ENCODE data around the gene ZNF689. TPM values are rescaled to one million over a fixed set of nuclear protein-coding genes. Genes with fewer than 3 reads are reported as not detected.
A peak's percentile ranks its signal among the peaks of the same experiment; 100 is the strongest.

ZNF689 gene

GRCh38 chr16:30554557-30555314, 55.5 kb downstream of the ZNF689 start:
- H3K79me1 ChIP-seq (replicated peaks; ENCODE audit: low read length, poor library complexity, severe bottlenecking): peaks cover 27% of the 10 kb centered on the region
- H3K4me2 ChIP-seq (ENCODE audit: low read length, poor library complexity, severe bottlenecking): no peak overlapping the region
- no peak overlapping the region for H4K8ac ChIP-seq (ENCODE audit: low read length)
- no peak overlapping the region for H3K14ac ChIP-seq (ENCODE audit: low read length in 2 of 2)
- WGBS: 98% methylated on average over 18 of the region's 18 CpGs
- H2BK12ac ChIP-seq (ENCODE audit: low read length in 2 of 2): no peak overlapping the region
- peaks cover 27 to 30% of the 10 kb centered on the region in 2 experiments for H3K36me3 ChIP-seq (ENCODE audit: control insufficient read depth in 1 of 2, insufficient read depth in 2 of 2, low read depth in 1 of 2, low read length in 2 of 2)
- no peak overlapping the region for H2AK5ac ChIP-seq (ENCODE audit: low read length, severe bottlenecking)
- no peak overlapping the region for H3K23ac ChIP-seq (ENCODE audit: low read length in 2 of 2)
- no peak overlapping the region for H4K91ac ChIP-seq (ENCODE audit: low read length)
- H3K9me3 ChIP-seq (ENCODE audit: control insufficient read depth, low read length): no peaks in the 10 kb centered on the region
- no peak overlapping the region for H2BK15ac ChIP-seq (ENCODE audit: low read depth, poor library complexity, severe bottlenecking)
- no peak overlapping the region for H3K4me3 ChIP-seq (ENCODE audit: insufficient read depth in 1 of 2, low read depth in 1 of 2, low read length in 2 of 2)
- H3K27ac ChIP-seq (ENCODE audit: low read length, poor library complexity, severe bottlenecking): no peak overlapping the region
- no peak overlapping the region for H2BK120ac ChIP-seq (ENCODE audit: low read depth, low read length)
- no peak overlapping the region for H2BK5ac ChIP-seq (ENCODE audit: low read depth, low read length, poor library complexity, severe bottlenecking)
- H3K18ac ChIP-seq (ENCODE audit: low read depth in 1 of 2, low read length in 2 of 2): no peak overlapping the region
- H3K4ac ChIP-seq (ENCODE audit: low read depth in 1 of 2, low read length in 2 of 2): no peak overlapping the region
- H3K9ac ChIP-seq (ENCODE audit: low read length): no peak overlapping the region
- H3K27me3 ChIP-seq (ENCODE audit: control insufficient read depth in 1 of 2, insufficient read depth in 1 of 2, low read length in 2 of 2): no peaks in the 10 kb centered on the region
- H3K4me1 ChIP-seq (ENCODE audit: control insufficient read depth, insufficient read depth, low read depth, low read length): peaks cover 9% of the 10 kb centered on the region
- H2AFZ ChIP-seq (ENCODE audit: low read depth, low read length): no peak overlapping the region
- no peak for DNase-seq

GRCh38 chr16:30553393-30553899, 56.7 kb downstream of the ZNF689 start:
- no peak overlapping the region for H3K4me2 ChIP-seq (ENCODE audit: low read length, poor library complexity, severe bottlenecking)
- no peak overlapping the region for H3K23ac ChIP-seq (ENCODE audit: low read length in 2 of 2)
- H3K9ac ChIP-seq (ENCODE audit: low read length): no peak overlapping the region
- no peak overlapping the region for H2AFZ ChIP-seq (ENCODE audit: low read depth, low read length)
- H4K91ac ChIP-seq (ENCODE audit: low read length): no peak overlapping the region
- DNase-seq: no peak
- no peak overlapping the region for H3K4ac ChIP-seq (ENCODE audit: low read depth in 1 of 2, low read length in 2 of 2)
- H2BK12ac ChIP-seq (ENCODE audit: low read length in 2 of 2): no peak overlapping the region
- no peaks in the 10 kb centered on the region for H3K9me3 ChIP-seq (ENCODE audit: control insufficient read depth, low read length)
- H2BK5ac ChIP-seq (ENCODE audit: low read depth, low read length, poor library complexity, severe bottlenecking): peak overlapping the region; percentile 32
- peaks cover 27 to 30% of the 10 kb centered on the region in 2 experiments for H3K36me3 ChIP-seq (ENCODE audit: control insufficient read depth in 1 of 2, insufficient read depth in 2 of 2, low read depth in 1 of 2, low read length in 2 of 2)
- H3K4me1 ChIP-seq (ENCODE audit: control insufficient read depth, insufficient read depth, low read depth, low read length): peaks cover 10% of the 10 kb centered on the region
- no peak overlapping the region for H2BK120ac ChIP-seq (ENCODE audit: low read depth, low read length)
- no peak overlapping the region for H3K27ac ChIP-seq (ENCODE audit: low read length, poor library complexity, severe bottlenecking)
- H2AK5ac ChIP-seq (ENCODE audit: low read length, severe bottlenecking): no peak overlapping the region
- H3K14ac ChIP-seq (ENCODE audit: low read length in 2 of 2): no peak overlapping the region
- no peak overlapping the region for H2BK15ac ChIP-seq (ENCODE audit: low read depth, poor library complexity, severe bottlenecking)
- 100% methylated on average over 1 of the region's 2 CpGs for WGBS
- peaks cover 27% of the 10 kb centered on the region for H3K79me1 ChIP-seq (replicated peaks; ENCODE audit: low read length, poor library complexity, severe bottlenecking)
- H4K8ac ChIP-seq (ENCODE audit: low read length): no peak overlapping the region
- no peak overlapping the region for H3K18ac ChIP-seq (ENCODE audit: low read depth in 1 of 2, low read length in 2 of 2)
- no peaks in the 10 kb centered on the region for H3K27me3 ChIP-seq (ENCODE audit: control insufficient read depth in 1 of 2, insufficient read depth in 1 of 2, low read length in 2 of 2)
- H3K4me3 ChIP-seq (ENCODE audit: insufficient read depth in 1 of 2, low read depth in 1 of 2, low read length in 2 of 2): no peak overlapping the region

- no peak for DNase-seq
Observed at GRCh38 chr16:30552956-30553355, 57.2 kb downstream of the ZNF689 start.

More at GRCh38 chr16:30552956-30553355, 57.2 kb downstream of the ZNF689 start:
- no peak overlapping the region for H2BK12ac ChIP-seq (ENCODE audit: low read length in 2 of 2)
- H3K4me2 ChIP-seq (ENCODE audit: low read length, poor library complexity, severe bottlenecking): no peak overlapping the region
- H3K4me1 ChIP-seq (ENCODE audit: control insufficient read depth, insufficient read depth, low read depth, low read length): peaks cover 10% of the 10 kb centered on the region
- no peak overlapping the region for H3K4ac ChIP-seq (ENCODE audit: low read depth in 1 of 2, low read length in 2 of 2)
- H2AFZ ChIP-seq (ENCODE audit: low read depth, low read length): no peak overlapping the region
- H3K9me3 ChIP-seq (ENCODE audit: control insufficient read depth, low read length): no peaks in the 10 kb centered on the region
- peaks cover 27 to 30% of the 10 kb centered on the region in 2 experiments for H3K36me3 ChIP-seq (ENCODE audit: control insufficient read depth in 1 of 2, insufficient read depth in 2 of 2, low read depth in 1 of 2, low read length in 2 of 2)
- H3K9ac ChIP-seq (ENCODE audit: low read length): no peak overlapping the region
- no peak overlapping the region for H2BK120ac ChIP-seq (ENCODE audit: low read depth, low read length)
- no peak overlapping the region for H4K8ac ChIP-seq (ENCODE audit: low read length)
- H3K4me3 ChIP-seq (ENCODE audit: insufficient read depth in 1 of 2, low read depth in 1 of 2, low read length in 2 of 2): no peak overlapping the region
- 94% methylated on average over 4 of the region's 4 CpGs for WGBS
- H3K18ac ChIP-seq (ENCODE audit: low read depth in 1 of 2, low read length in 2 of 2): no peak overlapping the region
- no peak overlapping the region for H2BK15ac ChIP-seq (ENCODE audit: low read depth, poor library complexity, severe bottlenecking)
- no peak overlapping the region for H3K23ac ChIP-seq (ENCODE audit: low read length in 2 of 2)
- peak overlapping the region; percentile 32 for H2BK5ac ChIP-seq (ENCODE audit: low read depth, low read length, poor library complexity, severe bottlenecking)
- H3K27me3 ChIP-seq (ENCODE audit: control insufficient read depth in 1 of 2, insufficient read depth in 1 of 2, low read length in 2 of 2): no peaks in the 10 kb centered on the region
- no peak overlapping the region for H2AK5ac ChIP-seq (ENCODE audit: low read length, severe bottlenecking)
- H3K27ac ChIP-seq (ENCODE audit: low read length, poor library complexity, severe bottlenecking): no peak overlapping the region
- H3K79me1 ChIP-seq (replicated peaks; ENCODE audit: low read length, poor library complexity, severe bottlenecking): peaks cover 27% of the 10 kb centered on the region
- no peak overlapping the region for H4K91ac ChIP-seq (ENCODE audit: low read length)
- no peak overlapping the region for H3K14ac ChIP-seq (ENCODE audit: low read length in 2 of 2)

Small RNAs within 50 kb of the gene (small RNA-seq; reads per million reads assigned to genes)
- not detected for gene AC093249.1 (ENCODE audit: low read depth)
- not detected for gene AC093249.4 (ENCODE audit: low read depth)
